GM12878 (cell line): Measurements from ENCODE around the gene PODXL2. TPM values are rescaled to one million over a fixed set of nuclear protein-coding genes. Genes with fewer than 3 reads are reported as not detected.

ENCODE experiments used
- ATAC-seq: fragments of 200-7000 bp; cut with Tn5 transposase; 3 replicates; pipeline ENCODE4 v1.9.1; 2020; ENCODE audit warnings: mild to moderate bottlenecking, moderate library complexity
- BruUV-seq: library from RNA; stranded (reverse); fragments of 400-500 nt; replicated peaks from 2 replicates; lab custom pipeline; 2021; lab: Mats Ljungman, UMichigan
- CTCF ChIA-PET: fragments of 300-600 bp; sonication (Branson Sonifier 250); formaldehyde crosslinking; extraction: SDS; loops from one replicate; lab custom pipeline; 2021; ENCODE audit warnings: inconsistent platforms; lab: Yijun Ruan, JAX
- POLR2A ChIA-PET: fragments of 350-600 bp; formaldehyde crosslinking; extraction: SDS; loops from one replicate; lab custom pipeline; 2021; ENCODE audit warnings: inconsistent platforms; lab: Charles Lee
- RAD21 ChIA-PET: fragments of 300-600 bp; sonication (Branson Sonifier 250); formaldehyde crosslinking; loops from one replicate; lab custom pipeline; 2023; ENCODE audit warnings: antibody characterized with exemption; ENCODE audit not compliant: unreplicated experiment; lab: Charles Lee
- SMC1A ChIA-PET: fragments of 300-600 bp; sonication (Branson Sonifier 250); formaldehyde crosslinking; loops from one replicate; lab custom pipeline; 2023; ENCODE audit not compliant: unreplicated experiment, uncharacterized antibody; lab: Charles Lee
- DNase-seq: peaks from one replicate; pipeline ENCODE4 v3.0.0-alpha.2; 2011; ENCODE audit warnings: low read depth, low spot score
- FAIRE-seq: peaks from 3 replicates; lab custom pipeline; 2011; peaks lifted over from hg19 to GRCh38; lab: Jason Lieb, UNC
- H2AFZ ChIP-seq: 2 replicates; pipeline ENCODE4 v1.6.0; 2011; ENCODE audit warnings: low read depth, low read length, control low read depth; ENCODE audit not compliant: control insufficient read depth
- H3K27ac ChIP-seq: 2 replicates; pipeline ENCODE4 v1.5.1; 2011; ENCODE audit warnings: control low read depth; ENCODE audit not compliant: control insufficient read depth, insufficient read depth
- H3K27me3 ChIP-seq, 2 experiments: replicated peaks in 1 of 2; 2 replicates each; pipeline versions ENCODE4 v1.6.0 to v1.6.1; 2011; ENCODE audit warnings: low read length in 1 of 2; ENCODE audit not compliant: control insufficient read depth in 2 of 2, insufficient read depth in 2 of 2
- H3K36me3 ChIP-seq, 2 experiments: 2 replicates each; pipeline ENCODE4 v1.5.1; 2011; ENCODE audit warnings: low read length in 1 of 2; ENCODE audit not compliant: control insufficient read depth in 2 of 2, insufficient read depth in 2 of 2
- H3K4me1 ChIP-seq: 2 replicates; pipeline ENCODE4 v1.6.1; 2011; ENCODE audit warnings: mild to moderate bottlenecking, low read length, moderate library complexity, mixed read lengths; ENCODE audit not compliant: control insufficient read depth, insufficient read depth
- H3K4me2 ChIP-seq: 2 replicates; pipeline ENCODE4 v1.6.0; 2011; ENCODE audit warnings: control low read depth; ENCODE audit not compliant: control insufficient read depth, insufficient read depth
- H3K4me3 ChIP-seq: fragments of 200-600 bp; sonication (generic); 2 replicates; pipeline ENCODE4 v1.5.1; 2016
- H3K79me2 ChIP-seq: 2 replicates; pipeline ENCODE4 v1.6.0; 2011; ENCODE audit warnings: low read length; ENCODE audit not compliant: control insufficient read depth, insufficient read depth
- H3K9ac ChIP-seq: 2 replicates; pipeline ENCODE4 v1.8.0; 2011; ENCODE audit warnings: low read length, control low read depth, mixed read lengths; ENCODE audit not compliant: control insufficient read depth, insufficient read depth
- H3K9me3 ChIP-seq: replicated peaks from 3 replicates; pipeline ENCODE4 v1.5.1; 2011; ENCODE audit warnings: mild to moderate bottlenecking, low read length; ENCODE audit not compliant: control insufficient read depth, insufficient read depth
- H4K20me1 ChIP-seq: 2 replicates; pipeline ENCODE4 v1.6.0; 2011; ENCODE audit not compliant: control insufficient read depth, insufficient read depth
- ESRRA ChIP-seq: IDR thresholded peaks from 2 replicates; pipeline ENCODE4 v1.6.1; 2012; ENCODE audit warnings: mild to moderate bottlenecking, low read length, improper control_type of control experiment
- NBN ChIP-seq: fragments of 450-650 bp; IDR thresholded peaks from 2 replicates; pipeline ENCODE4 v1.6.1; 2016
- SMAD1 ChIP-seq: fragments of 450-650 bp; IDR thresholded peaks from 2 replicates; pipeline ENCODE4 v1.6.1; 2018; ENCODE audit warnings: mild to moderate bottlenecking, low read depth; ENCODE audit not compliant: partially characterized antibody
- ZBED1 ChIP-seq: IDR thresholded peaks from 2 replicates; pipeline ENCODE4 v1.6.1; 2016; ENCODE audit warnings: borderline replicate concordance
- WGBS: methylation state at CpG from one replicate; pipeline ENCODE4 v1.1.6; 2016; ENCODE audit warnings: low lambda C conversion rate; ENCODE audit not compliant: insufficient replicate concordance, insufficient coverage; ENCODE audit errors: missing lambda C conversion rate; 5-methylcytosine and 5-hydroxymethylcytosine counted together
- in situ Hi-C: fragments of 300-500 bp; cut with MboI; formaldehyde crosslinking; loops from 9 replicates; pipeline ENCODE4 v1.14.3; 2018; ENCODE audit warnings: mixed read lengths
- intact Hi-C: fragments of 100-400 bp; cut with micrococcal nuclease; formaldehyde crosslinking; loops from one replicate; pipeline ENCODE4 v1.14.2; 2022; ENCODE audit not compliant: unreplicated experiment
- polyA plus RNA-seq, 11 experiments: library from polyadenylated mRNA; depleted of rRNA in 4 of 11; unstranded in 6 of 11; stranded (reverse) in 5 of 11; fragments of >200 nt; fragmentation: Nextera tagmentation in 4 of 11; fragmentation: Illumina TruSeq in 1 of 11; extraction: Ambion mirVana in 4 of 11; extraction: Trizol in 1 of 11; gene quantifications; 1 replicate in 1 of 11; 2 replicates in 10 of 11; pipeline versions ENCODE4 v1.2.1 to v1.2.3, GENCODE V29; 2011 to 2016; ENCODE audit warnings: inconsistent platforms in 2 of 11, missing spikeins in 2 of 11, low read depth in 1 of 11
- total RNA-seq, 4 experiments: library from RNA; depleted of rRNA in 3 of 4; stranded (reverse); fragments of >200 nt in 3 of 4; fragmentation: Illumina TruSeq in 1 of 4; extraction: Trizol in 1 of 4; gene quantifications; 2 replicates each; pipeline versions ENCODE4 v1.2.1 to v1.2.3, GENCODE V29; 2013 to 2021

The PODXL2 gene
- total and polyA plus RNA-seq, 10 of the 15 experiments (the other 5 are each of a cell fraction or from before 2014, with no cell fraction given): 0.03 to 24.4 (median 13.6) TPM; not detected in 2

DNA sequence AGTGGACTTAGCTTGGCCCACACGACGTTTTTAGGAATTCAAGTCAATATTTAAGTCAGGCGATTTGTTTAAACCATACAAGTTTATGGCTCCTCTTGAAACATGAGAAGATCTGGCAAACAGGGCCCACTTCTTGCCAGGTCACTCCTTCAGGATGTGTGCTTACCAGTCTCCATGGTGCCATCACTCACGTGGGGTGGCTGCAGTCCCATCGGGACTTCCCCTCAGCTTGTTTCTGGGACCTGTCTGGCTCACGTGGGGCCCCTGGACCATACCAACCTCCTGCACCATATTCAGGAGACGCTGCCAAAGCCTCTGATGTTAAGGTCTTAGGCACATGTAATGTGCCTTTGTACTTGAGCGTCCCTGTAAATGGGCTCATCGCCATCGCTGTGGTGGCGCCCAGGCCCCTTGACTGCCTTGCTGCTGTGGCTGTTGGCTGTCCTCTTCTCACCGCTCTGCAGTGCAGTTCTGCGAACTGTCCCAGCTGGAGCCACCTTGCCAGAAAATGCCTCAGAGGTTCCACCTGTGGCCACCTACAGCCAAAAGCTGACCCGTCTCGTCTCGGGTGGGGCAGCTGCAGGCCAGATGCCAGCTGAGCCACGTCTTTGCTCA, 21.9 kb upstream of the PODXL2 start:
- TF ChIP-seq ZBED1: no peak
- TF ChIP-seq ESRRA: no peak
- no peak for TF ChIP-seq SMAD1
- no peak overlapping the region for H2AFZ ChIP-seq
- SMC1A ChIA-PET: interaction anchor here (1.2 to 1.6 kb wide), 2 partner anchors 10 to 32 kb away, joined by 4 to 5 read pairs; partner anchors contain the start of gene MCM2
- H3K4me1 ChIP-seq: peaks cover 12% of the 10 kb centered on the region
- intact Hi-C loops: no loop called here
- H3K79me2 ChIP-seq: peaks cover 20% of the 10 kb centered on the region
- WGBS: 90% methylated on average over 17 of the region's 17 CpGs
- CTCF ChIA-PET: no interaction called here
- POLR2A ChIA-PET: interaction anchor here (1.4 kb wide), 1 partner anchor 8 kb away, joined by 4 read pairs; no protein-coding TSS in a partner anchor
- no peak overlapping the region for H3K4me3 ChIP-seq
- no peak overlapping the region for H3K9ac ChIP-seq
- DNase-seq (no peak), FAIRE-seq (no peak), ATAC-seq (no peak)
- H3K27ac ChIP-seq: no peak overlapping the region
- no peak overlapping the region for H3K4me2 ChIP-seq
- peaks cover 54 to 57% of the 10 kb centered on the region in 2 experiments for H3K36me3 ChIP-seq
- in situ Hi-C loops: no loop called here
- no peaks in the 10 kb centered on the region for H3K27me3 ChIP-seq
- BruUV-seq: no TSS peak
- RAD21 ChIA-PET: interaction anchor here (1.2 kb wide), 1 partner anchor 9 kb away, joined by 3 read pairs; the partner anchor contains the start of gene MCM2
- H3K9me3 ChIP-seq: no peaks in the 10 kb centered on the region
- H4K20me1 ChIP-seq: 0 out of 2 replicates have a peak, but pooled peaks cover 3% of the 10 kb centered on the region

- no peak overlapping the region for H3K9ac ChIP-seq
- no peaks in the 10 kb centered on the region for H3K9me3 ChIP-seq
- H3K27me3 ChIP-seq: no peaks in the 10 kb centered on the region
- WGBS: 91% methylated on average over 7 of the region's 7 CpGs
- ATAC-seq (no peak), DNase-seq (no peak), FAIRE-seq (no peak)
- H3K27ac ChIP-seq: no peak overlapping the region
- no peak overlapping the region for H3K4me2 ChIP-seq
- intact Hi-C loops (no loop called here), in situ Hi-C loops (no loop called here)
- no peak for TF ChIP-seq NBN
- POLR2A ChIA-PET: interaction anchor here (1.4 kb wide), 1 partner anchor 9 kb away, joined by 4 read pairs; no protein-coding TSS in a partner anchor
- H4K20me1 ChIP-seq: 0 out of 2 replicates have a peak, but pooled peaks cover 3% of the 10 kb centered on the region
- BruUV-seq: no TSS peak
- peaks cover 58 to 61% of the 10 kb centered on the region in 2 experiments for H3K36me3 ChIP-seq
- RAD21 ChIA-PET: no interaction called here
- H2AFZ ChIP-seq: no peak overlapping the region
- CTCF ChIA-PET: no interaction called here
- SMC1A ChIA-PET: interaction anchor here (1.2 to 1.6 kb wide), 2 partner anchors 10 to 33 kb away, joined by 4 to 5 read pairs; partner anchors contain the start of gene MCM2
- H3K79me2 ChIP-seq: peaks cover 14% of the 10 kb centered on the region
- no peak overlapping the region for H3K4me3 ChIP-seq
- peaks cover 12% of the 10 kb centered on the region for H3K4me1 ChIP-seq
Observed at GRCh38 chr3:127607675-127608361, 21.2 kb upstream of the PODXL2 start.
